K562 (cell line): ENCODE results near the gene RAB25. TPM values are rescaled to one million over a fixed set of nuclear protein-coding genes. Genes with fewer than 3 reads are reported as not detected.

Experiments
- BRF1 ChIP-seq: IDR thresholded peaks from 3 replicates; pipeline ENCODE4 v1.6.1; 2011; ENCODE audit warnings: borderline replicate concordance, mild to moderate bottlenecking; ENCODE audit not compliant: insufficient read length; ENCODE audit errors: extremely low read depth
- CBX1 ChIP-seq: sonication (generic); IDR thresholded peaks from 2 replicates; pipeline ENCODE4 v1.6.1; 2016; ENCODE audit warnings: antibody characterized with exemption, low read depth, mild to moderate bottlenecking
- CUX1 ChIP-seq: fragments of 200-800 bp; sonication (Bioruptor generic); IDR thresholded peaks from 2 replicates; pipeline ENCODE4 v1.6.1; 2016; ENCODE audit warnings: missing genetic modification characterization, missing compliant biosample characterization
- ESRRA ChIP-seq: fragments of 450-650 bp; IDR thresholded peaks from 2 replicates; pipeline ENCODE4 v1.6.1; 2014; ENCODE audit warnings: low read depth, mild to moderate bottlenecking, moderate library complexity, borderline replicate concordance
- HNRNPK ChIP-seq: fragments of 200-400 bp; formaldehyde crosslinking; IDR thresholded peaks from one replicate; pipeline ENCODE4 v1.6.1; 2018; ENCODE audit warnings: mild to moderate bottlenecking, low read depth, low read length; ENCODE audit not compliant: poor library complexity, severe bottlenecking
- JUNB ChIP-seq: fragments of 450-650 bp; formaldehyde crosslinking; conservative IDR thresholded peaks from 2 replicates; pipeline ENCODE4 v1.4.0; 2020; ENCODE audit warnings: mild to moderate bottlenecking
- MED1 ChIP-seq: sonication (generic); formaldehyde crosslinking; IDR thresholded peaks from 2 replicates; pipeline ENCODE4 v1.8.1; 2023; ENCODE audit warnings: missing genetic modification reagents, borderline replicate concordance
- NELFE ChIP-seq: IDR thresholded peaks from 2 replicates; pipeline ENCODE4 v1.6.1; 2011; ENCODE audit warnings: mild to moderate bottlenecking; ENCODE audit not compliant: insufficient read depth, insufficient read length
- NEUROD1 ChIP-seq: fragments of 150-350 bp; IDR thresholded peaks from 2 replicates; pipeline ENCODE4 v1.6.1; 2014; ENCODE audit warnings: borderline replicate concordance, low read length, low read depth; ENCODE audit not compliant: partially characterized antibody
- STAT6 ChIP-seq: sonication (generic); formaldehyde crosslinking; IDR thresholded peaks from 2 replicates; pipeline ENCODE4 v1.8.1; 2023; ENCODE audit warnings: mild to moderate bottlenecking, missing genetic modification reagents
- TEAD4 ChIP-seq, 2 experiments: sonication (generic) in 1 of 2; formaldehyde crosslinking in 1 of 2; IDR thresholded peaks; 2 replicates each; pipeline versions ENCODE4 v1.6.1 to v1.8.0; 2012 to 2022; ENCODE audit warnings: borderline replicate concordance in 1 of 2, inconsistent platforms in 1 of 2, low read length in 1 of 2, mild to moderate bottlenecking in 1 of 2, missing genetic modification reagents in 1 of 2
- THRA ChIP-seq: fragments of 450-650 bp; IDR thresholded peaks from 2 replicates; pipeline ENCODE4 v1.6.1; 2017; ENCODE audit warnings: mild to moderate bottlenecking, moderate library complexity
- XRCC3 ChIP-seq: fragments of 450-650 bp; IDR thresholded peaks from 2 replicates; pipeline ENCODE4 v1.6.1; 2017; ENCODE audit warnings: mild to moderate bottlenecking, moderate library complexity
- ZBED1 ChIP-seq: IDR thresholded peaks from 2 replicates; pipeline ENCODE4 v1.6.1; 2014
- ZBTB34 ChIP-seq: fragments of 250-450 bp; sonication (Bioruptor Pico); IDR thresholded peaks from 2 replicates; pipeline ENCODE4 v1.8.0; 2021; ENCODE audit warnings: mild to moderate bottlenecking, moderate library complexity
- ZNF766 ChIP-seq: fragments of 200-800 bp; sonication (Bioruptor generic); conservative IDR thresholded peaks from 2 replicates; pipeline ENCODE4 v1.6.1; 2016; ENCODE audit warnings: missing genetic modification characterization, missing compliant biosample characterization
- polyA plus RNA-seq, 8 experiments: library from polyadenylated mRNA; depleted of rRNA in 4 of 8; stranded (reverse) in 5 of 8; unstranded in 3 of 8; fragments of >200 nt; fragmentation: Nextera tagmentation in 2 of 8; fragmentation: Illumina TruSeq in 1 of 8; extraction: Ambion mirVana in 2 of 8; extraction: Trizol in 1 of 8; gene quantifications; 2 replicates each; pipeline versions ENCODE4 v1.2.1 to v1.2.3, GENCODE V29; 2011 to 2014; ENCODE audit warnings: inconsistent platforms in 1 of 8, missing spikeins in 1 of 8
- total RNA-seq, 7 experiments: library from RNA; depleted of rRNA in 6 of 7; stranded (reverse); fragments of >200 nt in 6 of 7; fragmentation: Illumina TruSeq in 2 of 7; extraction: Trizol in 2 of 7; gene quantifications; 2 replicates each; pipeline versions ENCODE4 v1.2.1 to v1.2.3, GENCODE V29; 2011 to 2021; ENCODE audit warnings: low replicate concordance in 1 of 7

The RAB25 gene
- total and polyA plus RNA-seq, 9 of the 15 experiments (the other 6 are each of a cell fraction or from before 2014, with no cell fraction given), result 0.10 to 0.27 (median 0.13) TPM; not detected in 6

GRCh38 chr1:156114101-156114918, 53.4 kb downstream of the RAB25 start, which contains the start of gene LMNA (continued):
- TF ChIP-seq BRF1 (no peak), MED1 (CRISPR knock-in tag) (no peak), TEAD4 (IDR thresholded peaks at IDR 0.05; ENCODE audit: low read length) (peak; percentile 21; the same call in 1 of the 2 replicates), TEAD4 (CRISPR knock-in tag; IDR thresholded peaks at IDR 0.05; ENCODE audit: borderline replicate concordance) (no peak), ESRRA (no peak), THRA (no peak), NELFE (no peak), ZBED1 (no peak), NEUROD1 (no peak), ZBTB34 (no peak), HNRNPK (no peak), CUX1 (CRISPR knock-in tag) (no peak), STAT6 (CRISPR knock-in tag) (no peak; the same call in 1 of the 2 replicates), CBX1 (no peak), JUNB (CRISPR knock-in tag) (peak; percentile 94), XRCC3 (no peak), ZNF766 (CRISPR knock-in tag) (no peak)
